Lung (tissue), 12 donors: ENCODE results near the gene ITPK1. TPM values are rescaled to one million over a fixed set of nuclear protein-coding genes. Genes with fewer than 3 reads are reported as not detected.

ENCODE experiments used
- ATAC-seq: fragments of 200-7000 bp; cut with Tn5 transposase; one replicate; pipeline ENCODE4 v1.9.1; 2020; ENCODE audit warnings: moderate number of reproducible peaks; ENCODE audit not compliant: insufficient read depth, low FRiP score
- DNase-seq, 3 donors: peaks; one replicate each; pipeline ENCODE4 v3.0.0-alpha.2; 2013 to 2017
- H3K27ac ChIP-seq, 2 donors: one replicate each; pipeline ENCODE4 v1.5.1; 2013; ENCODE audit warnings: mild to moderate bottlenecking in 2 of 2, moderate library complexity in 2 of 2, control low read depth in 1 of 2, inconsistent platforms in 1 of 2, low read depth in 1 of 2, low read length in 1 of 2
- H3K27me3 ChIP-seq, 3 donors: one replicate each; pipeline ENCODE4 v1.5.1; 2013; ENCODE audit warnings: low read length in 2 of 3; ENCODE audit not compliant: control insufficient read depth in 3 of 3, insufficient read depth in 3 of 3
- H3K36me3 ChIP-seq, 4 donors: one replicate each; pipeline ENCODE4 v1.5.1; 2013; ENCODE audit warnings: low read length in 4 of 4, mild to moderate bottlenecking in 1 of 4, moderate library complexity in 1 of 4; ENCODE audit not compliant: control insufficient read depth in 4 of 4, insufficient read depth in 4 of 4
- H3K4me1 ChIP-seq, 5 donors: one replicate each; pipeline ENCODE4 v1.5.1; 2013; ENCODE audit warnings: low read length in 5 of 5, mild to moderate bottlenecking in 2 of 5, moderate library complexity in 1 of 5; ENCODE audit not compliant: control insufficient read depth in 5 of 5, insufficient read depth in 5 of 5
- H3K4me3 ChIP-seq: one replicate; pipeline ENCODE4 v1.5.1; 2013; ENCODE audit warnings: mild to moderate bottlenecking, control low read depth, moderate library complexity
- H3K9ac ChIP-seq, 2 donors: one replicate each; pipeline ENCODE4 v1.5.1; 2013; ENCODE audit warnings: low read length in 2 of 2, control low read depth in 1 of 2; ENCODE audit not compliant: insufficient read depth in 1 of 2
- H3K9me3 ChIP-seq, 4 donors: one replicate each; pipeline ENCODE4 v1.5.1; 2013; ENCODE audit warnings: low read length in 3 of 4, mild to moderate bottlenecking in 1 of 4, moderate library complexity in 1 of 4; ENCODE audit not compliant: control insufficient read depth in 4 of 4, insufficient read depth in 3 of 4
- CTCF ChIP-seq: IDR thresholded peaks from 2 replicates; pipeline ENCODE4 v1.5.1; 2012; ENCODE audit warnings: mild to moderate bottlenecking; ENCODE audit errors: control extremely low read depth, extremely low read depth
- WGBS, 2 donors: extraction: QIAGEN DNeasy Blood & Tissue Kit; methylation state at CpG; one replicate each; pipeline ENCODE4 v1.1.7; 2013; 5-methylcytosine and 5-hydroxymethylcytosine counted together
- polyA plus RNA-seq, 2 donors: library from polyadenylated mRNA; stranded (reverse); fragments of 200-250 nt; gene quantifications; one replicate each; pipeline ENCODE4 v1.2.1, GENCODE V29; 2013
- total RNA-seq, 2 donors: library from RNA; depleted of rRNA in 1 of 2; stranded (reverse); fragments of >200 nt in 1 of 2; gene quantifications; one replicate each; pipeline ENCODE4 v1.2.1, GENCODE V29; 2014 to 2021
- donor health status: control.
- donor health status: control.
- donor health status: Bipolar disorder and iron deficiency.
- donor health status: healthy.
- donor health status: DM: yes; HTN: yes; CAD: no.

The ITPK1 gene
- total and polyA plus RNA-seq, 4 donors: 17.5 to 99.4 (median 45.3) TPM

GRCh38 chr14:93155667-93156066 is 39.9 kb upstream of the ITPK1 start:
- Histone ChIP-seq H3K9me3 (no peaks in the 10 kb centered on the region), H3K9ac (no peak overlapping the region), H3K4me1 (no peaks in the 10 kb centered on the region), H3K36me3 (no peaks in the 10 kb centered on the region), H3K27ac (no peak overlapping the region), H3K4me3 (no peak overlapping the region), H3K27me3 (no peaks in the 10 kb centered on the region)
- DNase-seq: no peak
- TF ChIP-seq CTCF: no peak
- ATAC-seq: no peak
- WGBS, 2 donors: 67 to 72% methylated on average over 2 of the region's 2 CpGs

DNA sequence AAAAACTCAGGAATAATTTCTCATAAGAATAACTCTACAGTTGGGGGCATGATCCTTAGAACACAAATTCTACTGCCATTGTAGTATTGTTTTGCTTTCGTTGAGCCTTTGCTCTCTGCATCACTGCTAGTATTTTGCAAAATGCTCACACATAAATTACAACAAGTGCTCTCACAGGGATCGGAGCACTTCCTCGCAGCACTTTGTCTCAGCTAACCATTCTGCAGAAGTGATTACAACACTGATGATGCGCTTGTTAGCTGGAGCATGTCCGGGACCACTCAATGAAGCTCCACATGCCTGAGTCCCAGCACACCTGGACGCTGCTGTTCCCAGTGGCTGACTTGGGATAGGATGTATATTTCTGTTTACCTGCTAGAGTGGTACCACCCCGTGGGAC is 37.4 kb upstream of the ITPK1 start:
- no peak for TF ChIP-seq CTCF
- H3K36me3 ChIP-seq: no peaks in the 10 kb centered on the region
- H3K27ac ChIP-seq: no peak overlapping the region
- WGBS, 2 donors: 67 to 69% methylated on average over 7 of the region's 7 CpGs
- H3K27me3 ChIP-seq: no peaks in the 10 kb centered on the region
- no peak overlapping the region for H3K9ac ChIP-seq
- no peak for DNase-seq
- H3K4me3 ChIP-seq: no peak overlapping the region
- H3K9me3 ChIP-seq: no peaks in the 10 kb centered on the region
- no peak for ATAC-seq
- no peaks in the 10 kb centered on the region for H3K4me1 ChIP-seq

GRCh38 chr14:93150227-93151208 is 34.8 kb upstream of the ITPK1 start:
- no peak for TF ChIP-seq CTCF
- Histone ChIP-seq H3K27me3 (no peaks in the 10 kb centered on the region), H3K4me3 (no peak overlapping the region), H3K9ac (no peak overlapping the region), H3K4me1 (no peaks in the 10 kb centered on the region), H3K9me3 (peaks cover 0 to 2% (median 0%) of the 10 kb centered on the region in 4 donors), H3K27ac (no peak overlapping the region), H3K36me3 (no peaks in the 10 kb centered on the region)
- 39% methylated on average over 16 of the region's 16 CpGs for WGBS, 2 donors
- ATAC-seq (no peak), DNase-seq (no peak)
